GM20431 (cell line): Measurements from ENCODE around the gene RAB14.

ENCODE experiments used
- in situ Hi-C: fragments of 300-500 bp; cut with MseI, MboI; formaldehyde crosslinking; loops from one replicate; pipeline ENCODE4 v1.15.0; 2020; ENCODE audit warnings: low sequenced_read_pairs; ENCODE audit not compliant: unreplicated experiment

RAB14 gene

DNA sequence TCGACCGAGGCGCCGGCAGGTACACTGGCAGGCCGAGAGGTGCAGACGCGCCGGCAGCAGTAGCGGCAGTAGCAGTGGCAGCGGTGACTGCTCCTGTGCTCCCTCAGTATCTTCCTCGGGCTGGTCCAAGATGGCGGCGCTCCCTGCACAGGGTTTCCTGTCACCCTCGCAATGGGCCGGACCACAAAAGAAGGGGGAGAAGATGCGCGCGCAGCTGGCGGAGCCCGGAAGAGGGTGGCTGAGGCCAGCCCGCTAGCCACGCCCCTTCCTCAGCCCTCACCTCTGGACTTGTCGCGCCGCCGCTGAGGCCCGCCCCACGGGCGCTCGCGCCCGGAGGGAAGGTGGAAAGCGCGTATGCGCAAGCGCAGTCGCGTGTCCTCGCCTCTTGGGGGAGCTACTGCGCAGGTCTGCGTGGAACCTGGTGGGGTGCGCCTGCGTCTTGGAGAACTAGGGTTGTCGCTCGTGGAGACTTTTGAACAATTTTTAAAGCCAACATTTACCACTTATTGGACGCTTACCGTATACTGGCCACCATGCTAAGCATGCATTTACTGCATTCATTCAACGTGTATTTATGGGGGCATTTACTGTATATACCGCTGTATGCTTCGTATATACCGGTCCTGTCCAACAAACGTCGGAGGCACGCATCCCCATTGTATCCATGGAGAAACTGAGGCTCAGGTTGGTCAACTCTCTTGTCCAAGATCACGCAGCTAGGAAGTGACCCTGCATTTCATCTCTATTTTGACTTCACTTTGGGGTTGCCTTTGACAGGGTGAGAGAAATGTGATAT is at the start of gene RAB14:
Gene RAB14 (minus strand): TSS at position 132 of the 796 bp plus-strand sequence. CDS start 8,457 bp downstream, outside the sequence.
- in situ Hi-C loops = no loop called here

GRCh38 chr9:121249563-121249962 is 47.9 kb upstream of the RAB14 start:
- in situ Hi-C loops = loop anchor here (25.0 kb wide), 1 partner anchor 138 kb away; no protein-coding TSS in a partner anchor

GRCh38 chr9:121246821-121247561 is 45.3 kb upstream of the RAB14 start:
- in situ Hi-C loops = loop anchor here (25.0 kb wide), 1 partner anchor 140 kb away; no protein-coding TSS in a partner anchor

DNA sequence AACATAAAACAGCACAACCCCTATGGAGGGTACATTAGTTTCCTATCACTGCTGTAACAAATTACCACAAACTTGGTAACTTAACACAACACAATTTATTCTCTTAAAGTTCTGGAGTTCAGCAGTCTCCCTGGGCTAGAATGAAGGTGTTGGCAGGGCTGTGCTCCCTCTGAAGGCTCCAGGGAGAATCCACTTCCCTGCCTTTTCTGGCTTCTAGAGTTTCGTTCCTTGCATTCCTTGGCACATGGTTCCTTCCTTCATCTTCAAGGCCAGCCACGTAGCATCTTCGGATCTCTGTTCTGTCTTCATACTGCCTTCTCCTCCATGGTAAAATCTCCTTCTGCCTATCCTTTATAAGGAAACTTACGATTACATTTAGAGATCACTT is 41.3 kb upstream of the RAB14 start:
- in situ Hi-C loops = loop anchor here (25.0 kb wide), 1 partner anchor 144 kb away; no protein-coding TSS in a partner anchor

GRCh38 chr9:121242219-121242958 is 40.7 kb upstream of the RAB14 start:
- in situ Hi-C loops = loop anchor here (25.0 kb wide), 1 partner anchor 145 kb away; no protein-coding TSS in a partner anchor

- in situ Hi-C loops = loop anchor here (25.0 kb wide), 1 partner anchor 147 kb away; no protein-coding TSS in a partner anchor
Observed at GRCh38 chr9:121240472-121241135, 38.9 kb upstream of the RAB14 start.

DNA sequence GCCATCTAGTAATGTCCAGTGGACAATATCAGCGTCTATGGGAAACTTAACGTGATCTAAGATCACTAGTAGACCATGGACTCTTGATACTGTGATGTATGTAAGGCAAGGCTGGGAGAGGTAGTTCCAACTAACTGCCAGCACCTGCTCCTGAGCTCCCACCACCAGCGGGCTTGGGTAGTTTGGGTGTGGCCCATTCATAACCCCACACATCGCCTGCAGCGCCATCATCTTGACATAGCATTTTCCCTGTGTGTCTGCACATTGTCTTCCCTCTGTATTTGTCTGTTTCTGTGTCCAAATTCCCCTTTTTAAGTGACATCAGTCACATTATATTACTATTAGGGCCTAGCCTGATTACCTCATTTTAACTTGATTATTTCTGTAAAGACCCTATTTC is 38.2 kb upstream of the RAB14 start:
- in situ Hi-C loops = loop anchor here (25.0 kb wide), 1 partner anchor 147 kb away; no protein-coding TSS in a partner anchor

DNA sequence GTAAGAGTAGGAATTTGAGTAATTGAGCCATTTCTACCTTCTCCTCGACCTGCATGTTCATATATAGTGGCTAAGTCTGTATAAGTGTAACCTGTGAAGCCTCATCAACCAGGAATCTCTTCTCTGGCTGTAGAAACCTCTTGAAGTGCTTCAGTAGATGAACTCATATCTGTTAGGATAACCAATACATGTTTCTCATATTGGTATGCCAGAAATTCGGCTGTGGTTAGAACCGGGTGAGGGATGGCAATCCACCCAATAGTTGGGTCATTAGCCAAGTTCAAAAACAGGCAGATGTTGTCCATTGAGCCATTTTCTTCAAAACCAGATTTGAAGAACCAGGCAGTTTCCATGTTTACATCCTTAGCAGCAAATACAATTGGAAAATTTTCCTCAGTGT is 37.4 kb upstream of the RAB14 start:
- in situ Hi-C loops = loop anchor here (25.0 kb wide), 1 partner anchor 148 kb away; no protein-coding TSS in a partner anchor

DNA sequence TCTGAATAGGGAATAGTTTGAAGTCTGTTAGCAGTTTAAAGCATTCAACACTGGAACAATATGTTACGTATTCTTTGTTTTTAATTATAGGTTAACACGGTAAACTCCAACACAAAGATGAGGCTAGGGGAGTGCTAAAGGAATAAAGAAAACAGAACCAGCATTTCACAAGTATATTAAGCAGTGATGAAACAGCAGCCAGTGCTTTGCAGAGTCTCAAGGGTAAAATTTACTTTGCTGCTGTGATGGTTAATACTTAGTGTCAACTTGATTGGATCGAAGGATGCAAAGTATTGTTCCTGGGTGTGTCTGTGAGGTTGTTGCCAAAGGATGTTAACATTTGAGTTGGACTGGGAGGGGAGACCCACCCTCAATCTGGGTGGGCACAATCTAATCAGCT is 36.2 kb upstream of the RAB14 start:
- in situ Hi-C loops = loop anchor here (25.0 kb wide), 1 partner anchor 149 kb away; no protein-coding TSS in a partner anchor

DNA sequence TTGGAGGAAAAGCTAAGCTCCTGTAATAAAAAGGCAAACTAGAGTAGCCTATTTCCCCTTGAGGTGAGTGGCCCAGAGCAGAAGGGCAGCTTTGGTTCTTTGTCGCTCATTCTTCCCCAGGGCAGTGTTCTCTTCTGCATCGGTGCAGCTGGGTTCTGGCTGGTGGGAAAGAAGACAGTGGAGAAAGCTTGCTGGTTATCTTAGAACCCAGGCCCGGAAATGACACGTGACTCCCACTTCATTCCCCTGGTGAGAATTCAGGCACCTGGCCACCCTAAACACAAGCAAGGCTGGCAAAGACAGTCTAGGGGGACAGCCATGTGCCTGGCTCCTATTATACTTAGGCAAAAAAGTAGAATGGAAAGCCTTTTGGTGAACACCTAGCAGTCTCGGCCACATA is 33.8 kb upstream of the RAB14 start:
- in situ Hi-C loops = loop anchor here (25.0 kb wide), 1 partner anchor 152 kb away; no protein-coding TSS in a partner anchor

GRCh38 chr9:121234832-121235161 is 33.1 kb upstream of the RAB14 start:
- in situ Hi-C loops = loop anchor here (25.0 kb wide), 1 partner anchor 153 kb away; no protein-coding TSS in a partner anchor

DNA sequence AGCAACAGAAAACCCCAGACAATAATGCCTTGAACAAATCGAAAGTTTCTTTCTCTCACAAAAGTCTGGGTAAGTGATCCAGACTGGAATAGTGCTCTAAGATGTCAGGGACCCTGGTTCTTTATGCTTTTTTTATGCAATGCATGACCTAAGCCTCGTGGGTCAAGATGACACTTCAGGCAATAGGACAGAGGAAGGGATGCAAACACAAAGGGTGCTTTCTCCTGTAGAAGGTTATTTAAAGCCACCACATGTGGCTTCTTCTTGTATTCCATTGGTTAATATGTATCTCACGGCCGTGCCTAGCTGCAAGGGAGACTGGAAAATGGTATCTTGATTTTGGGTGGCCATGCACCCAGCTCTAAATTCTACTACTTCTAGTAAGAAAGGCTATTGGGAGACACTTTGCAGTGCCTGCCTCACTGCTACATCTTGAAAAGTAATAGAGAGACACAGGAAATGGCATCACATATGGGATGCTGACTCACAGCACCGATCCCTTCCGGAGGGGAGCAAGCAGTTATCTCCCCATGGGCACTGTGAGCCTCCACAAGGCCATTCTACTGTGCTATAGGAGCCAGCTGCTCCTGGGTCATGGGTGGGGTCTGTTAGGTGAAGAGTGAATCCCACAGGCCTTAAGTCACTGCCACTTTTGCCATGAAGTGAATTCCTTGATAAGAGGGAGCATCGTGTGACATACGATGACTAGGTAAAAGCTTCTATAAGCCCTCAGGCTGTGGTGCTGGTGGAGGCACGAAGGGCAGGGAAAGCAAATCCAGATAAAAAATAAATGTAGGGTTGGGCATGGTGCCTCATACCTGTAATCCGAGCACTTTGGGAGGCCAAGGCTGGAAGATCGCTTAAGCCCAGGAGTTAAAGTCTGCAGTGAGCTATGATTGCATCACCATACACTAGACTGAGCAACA is 32.5 kb upstream of the RAB14 start:
- in situ Hi-C loops = loop anchor here (25.0 kb wide), 1 partner anchor 153 kb away; no protein-coding TSS in a partner anchor

DNA sequence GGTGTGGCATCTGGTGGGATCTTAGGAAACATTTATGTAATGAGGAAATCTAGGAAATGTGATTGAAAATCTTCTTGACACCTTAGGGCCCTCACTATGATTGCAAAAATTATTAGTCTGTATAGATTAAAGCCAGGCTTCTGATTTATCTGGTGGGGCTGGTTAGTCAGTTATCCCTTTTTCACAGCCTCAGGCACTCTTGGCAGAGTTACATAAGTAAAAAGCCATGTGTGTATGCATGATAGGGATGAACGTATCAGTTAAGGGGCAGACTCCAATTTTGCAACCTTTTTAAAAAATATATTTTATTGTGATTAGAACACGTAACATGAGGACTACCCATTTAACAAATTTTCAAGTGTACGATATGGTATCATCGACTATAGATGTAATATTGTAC is 30.6 kb upstream of the RAB14 start:
- in situ Hi-C loops = loop anchor here (25.0 kb wide), 1 partner anchor 155 kb away; no protein-coding TSS in a partner anchor

DNA sequence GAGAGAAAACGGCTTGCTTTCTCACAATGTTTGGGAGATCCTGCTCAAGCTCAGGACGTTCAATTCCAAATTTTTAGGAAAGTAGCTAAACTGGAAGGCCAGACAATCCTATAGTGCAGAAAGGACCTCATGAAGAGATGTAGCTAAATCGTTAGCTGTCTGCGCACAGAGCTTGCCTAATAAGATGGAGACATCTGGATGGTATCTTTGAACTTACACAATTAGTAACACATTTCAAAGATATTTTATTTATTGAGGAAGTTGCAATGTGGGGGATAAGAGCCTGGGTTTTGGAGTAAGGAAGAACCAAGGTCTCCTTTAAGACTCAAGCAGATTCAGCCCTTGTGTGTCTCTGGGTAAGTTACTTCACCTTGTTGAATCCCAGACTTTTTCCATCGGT is 28.6 kb upstream of the RAB14 start:
- in situ Hi-C loops = loop anchor here (25.0 kb wide), 1 partner anchor 157 kb away; no protein-coding TSS in a partner anchor

DNA sequence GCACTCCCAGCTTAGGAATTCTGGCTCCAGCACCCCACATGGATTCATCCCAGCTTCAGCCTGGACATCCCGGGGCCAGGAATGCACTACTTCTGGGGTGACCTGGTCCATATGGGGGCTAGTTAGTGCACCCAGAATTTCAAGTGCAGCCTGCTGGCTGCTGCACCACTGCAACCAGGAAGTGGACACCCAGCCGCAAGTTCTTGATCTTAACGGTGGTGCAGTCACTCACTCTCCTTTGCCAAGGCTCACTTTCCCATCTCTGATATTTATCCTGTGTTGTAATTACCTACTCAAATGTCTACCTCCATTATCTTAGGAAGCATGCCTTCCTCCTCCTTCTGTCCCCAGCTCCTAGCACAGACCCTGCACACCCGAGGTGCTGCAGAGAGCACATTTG is 26.2 kb upstream of the RAB14 start:
- in situ Hi-C loops = loop anchor here (25.0 kb wide), 1 partner anchor 159 kb away; no protein-coding TSS in a partner anchor

DNA sequence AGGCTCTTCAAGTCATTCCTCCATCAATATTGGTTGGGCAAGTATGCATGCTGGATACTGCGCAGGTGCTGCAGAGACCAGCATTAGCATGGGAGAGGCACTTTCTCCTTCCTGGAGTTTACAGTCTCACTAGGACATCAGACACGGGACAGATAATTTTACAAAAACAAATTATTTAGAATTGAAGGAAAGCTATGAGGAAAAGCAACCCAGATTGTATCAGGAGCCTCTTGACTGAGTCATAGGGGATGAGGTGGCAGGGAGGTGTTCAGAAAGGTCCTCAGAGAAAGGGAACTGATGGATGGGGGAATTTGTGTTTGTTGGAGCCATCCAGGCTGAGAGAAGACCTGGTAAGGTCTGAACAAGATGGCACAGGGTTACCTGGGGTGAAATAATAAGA is 24.5 kb upstream of the RAB14 start:
- in situ Hi-C loops = loop anchor here (25.0 kb wide), 1 partner anchor 161 kb away; no protein-coding TSS in a partner anchor

DNA sequence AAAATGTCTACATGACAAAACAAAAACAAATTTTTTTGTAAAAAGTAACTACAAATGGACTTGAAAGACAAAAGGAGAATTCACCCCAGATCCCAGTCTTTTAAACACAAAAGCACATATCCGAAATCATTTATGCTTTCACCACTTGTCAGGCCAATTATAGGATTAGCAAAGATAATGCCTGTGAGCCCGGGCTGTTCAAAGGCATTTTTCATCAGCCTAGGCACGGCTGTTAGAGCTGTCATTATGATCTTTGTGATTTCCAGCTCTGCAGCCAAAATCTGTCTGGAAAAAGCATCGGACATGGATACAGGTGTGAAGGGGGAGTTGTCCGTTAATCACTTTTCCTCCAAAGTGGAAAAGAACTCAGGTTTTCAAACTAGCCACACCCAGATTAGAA is 23.6 kb upstream of the RAB14 start:
- in situ Hi-C loops = loop anchor here (25.0 kb wide), 1 partner anchor 162 kb away; no protein-coding TSS in a partner anchor

DNA sequence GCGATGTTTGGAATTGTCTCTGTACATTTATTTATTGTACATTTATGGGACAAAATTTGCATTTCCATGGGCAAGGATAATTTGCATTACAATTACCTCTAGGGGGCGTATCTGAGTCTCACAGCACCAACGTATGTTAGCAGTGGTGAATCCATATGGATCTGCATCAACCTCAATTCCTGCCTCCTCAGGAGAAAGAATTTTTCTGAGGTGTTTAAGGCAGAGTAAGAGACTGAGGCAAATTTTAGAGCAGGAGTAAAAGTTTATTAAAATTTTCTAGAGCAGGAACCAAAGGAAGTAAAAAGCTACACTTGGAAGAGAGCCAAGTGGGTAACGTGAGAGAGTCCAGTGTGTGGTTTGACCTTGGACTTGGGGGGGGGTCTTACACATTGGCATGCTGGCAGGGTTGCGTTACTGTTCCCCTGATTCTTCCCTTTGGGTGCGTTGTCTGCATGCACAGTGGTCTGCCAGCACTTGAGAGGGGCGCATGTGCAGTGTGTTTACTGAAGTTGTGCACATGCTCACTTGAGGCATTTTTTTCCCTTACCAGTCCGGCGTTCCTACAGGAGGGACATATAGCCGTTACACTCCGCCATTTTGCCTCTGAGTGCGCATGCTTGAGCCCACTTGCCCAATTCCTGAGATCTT is 21.0 kb upstream of the RAB14 start:
- in situ Hi-C loops = no loop called here
